AG04450 (cell line): Measurements from ENCODE around the gene RAB3IP. TPM values are rescaled to one million over a fixed set of nuclear protein-coding genes. Genes with fewer than 3 reads are reported as not detected.

ENCODE experiments used
- CTCF ChIA-PET: fragments of 300-600, 350-600 bp; formaldehyde crosslinking; extraction: SDS; loops from one replicate; lab custom pipeline; 2022; ENCODE audit warnings: antibody characterized with exemption, inconsistent platforms; lab: Charles Lee
- POLR2A ChIA-PET: fragments of 350-600 bp; formaldehyde crosslinking; extraction: SDS; loops from one replicate; lab custom pipeline; 2021; ENCODE audit warnings: antibody characterized with exemption, inconsistent platforms; lab: Yijun Ruan, JAX
- DNase-seq: peaks from one replicate; pipeline ENCODE4 v3.0.0-alpha.2; 2011; ENCODE audit warnings: low read depth, low spot score
- H3K27ac ChIP-seq: one replicate; pipeline ENCODE4 v1.5.1; 2012; ENCODE audit warnings: low read depth, low read length, control low read depth
- H3K27me3 ChIP-seq: one replicate; pipeline ENCODE4 v1.6.0; 2012; ENCODE audit warnings: low read length; ENCODE audit not compliant: control insufficient read depth, insufficient read depth
- H3K4me3 ChIP-seq: 2 replicates; pipeline ENCODE4 v1.5.1; 2011; ENCODE audit warnings: mild to moderate bottlenecking, low read depth, low read length, control low read depth
- H3K9me3 ChIP-seq: 2 replicates; pipeline ENCODE4 v1.5.1; 2012; ENCODE audit warnings: low read length; ENCODE audit not compliant: control insufficient read depth, insufficient read depth
- CTCF ChIP-seq: IDR thresholded peaks from 2 replicates; pipeline ENCODE4 v1.5.1; 2011; ENCODE audit warnings: low read depth, low read length, control low read depth, inconsistent platforms
- polyA plus RNA-seq: library from polyadenylated mRNA; depleted of rRNA; stranded (reverse); fragments of >200 nt; gene quantifications from 2 replicates; pipeline ENCODE4 v1.2.3, GENCODE V29; 2011

The RAB3IP gene
- polyA plus RNA-seq, 1 experiment, result 3.1 TPM

- POLR2A ChIA-PET, result no interaction called here
- TF ChIP-seq CTCF, result no peak
These were observed 72.3 kb downstream of the RAB3IP start for GRCh38 chr12:69810870-69811498.

GRCh38 chr12:69816082-69816481 lies 77.4 kb downstream of the RAB3IP start:
- no peak overlapping the region for H3K4me3 ChIP-seq
- no peaks in the 10 kb centered on the region for H3K9me3 ChIP-seq
- POLR2A ChIA-PET, result no interaction called here
- TF ChIP-seq CTCF, result no peak
- no peaks in the 10 kb centered on the region for H3K27me3 ChIP-seq
- CTCF ChIA-PET, result interaction anchor here (0.6 kb wide), 1 partner anchor 37 kb away, joined by 3 read pairs; no protein-coding TSS in a partner anchor
- no peak for DNase-seq
- no peak overlapping the region for H3K27ac ChIP-seq

More at GRCh38 chr12:69810870-69811498, 72.3 kb downstream of the RAB3IP start:
- H3K4me3 ChIP-seq, result no peak overlapping the region
- no peaks in the 10 kb centered on the region for H3K27me3 ChIP-seq
- CTCF ChIA-PET, result no interaction called here
- DNase-seq, result no peak
- H3K27ac ChIP-seq, result no peak overlapping the region
- H3K9me3 ChIP-seq, result peaks cover 9% of the 10 kb centered on the region; the same call in 1 of the 2 replicates

- H3K27me3 ChIP-seq, result no peaks in the 10 kb centered on the region
- H3K9me3 ChIP-seq, result no peaks in the 10 kb centered on the region
- ChIA-PET POLR2A (no interaction called here), CTCF (no interaction called here)
- DNase-seq, result no peak
- no peak overlapping the region for H3K27ac ChIP-seq
- H3K4me3 ChIP-seq, result no peak overlapping the region
- TF ChIP-seq CTCF, result no peak
These were observed 82.4 kb downstream of the RAB3IP start for GRCh38 chr12:69821032-69821455.

DNA sequence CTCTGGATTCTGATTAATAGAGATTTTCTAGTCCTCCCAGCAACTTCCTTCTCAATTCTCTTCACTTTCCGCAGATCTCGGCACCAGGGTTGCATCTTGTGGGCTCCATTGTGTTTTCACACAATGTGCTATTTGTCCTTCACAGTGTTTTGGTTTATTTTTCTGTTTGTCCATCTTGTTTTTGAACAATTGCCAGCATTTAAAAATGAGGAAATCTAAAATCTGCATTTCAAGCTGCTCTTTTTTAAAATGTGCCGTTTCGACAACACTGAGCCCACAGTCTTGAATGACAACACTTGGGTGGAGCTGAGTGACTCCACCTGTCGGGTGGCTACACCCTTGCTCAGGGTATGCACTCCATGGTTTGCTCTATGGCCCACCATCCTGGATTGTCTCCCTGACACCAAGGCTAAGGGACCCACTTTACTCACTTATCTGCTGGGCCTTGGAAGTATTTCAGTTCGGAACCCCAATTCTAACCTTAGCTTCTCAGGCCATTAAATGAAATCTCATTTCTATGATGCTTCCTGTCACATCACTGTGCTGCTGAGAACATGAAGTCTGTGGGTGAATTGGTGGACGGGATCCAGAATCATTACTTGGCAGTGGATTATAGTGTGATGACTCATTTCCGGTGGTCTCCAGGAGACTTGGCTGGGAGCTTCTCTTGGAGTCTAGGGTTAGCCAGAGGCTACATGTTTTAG lies 82.9 kb downstream of the RAB3IP start:
- ChIA-PET POLR2A (no interaction called here), CTCF (no interaction called here)
- no peak for TF ChIP-seq CTCF
- H3K4me3 ChIP-seq, result no peak overlapping the region
- H3K27ac ChIP-seq, result no peak overlapping the region
- DNase-seq, result peak; percentile 24
- no peaks in the 10 kb centered on the region for H3K27me3 ChIP-seq
- H3K9me3 ChIP-seq, result no peaks in the 10 kb centered on the region

DNA sequence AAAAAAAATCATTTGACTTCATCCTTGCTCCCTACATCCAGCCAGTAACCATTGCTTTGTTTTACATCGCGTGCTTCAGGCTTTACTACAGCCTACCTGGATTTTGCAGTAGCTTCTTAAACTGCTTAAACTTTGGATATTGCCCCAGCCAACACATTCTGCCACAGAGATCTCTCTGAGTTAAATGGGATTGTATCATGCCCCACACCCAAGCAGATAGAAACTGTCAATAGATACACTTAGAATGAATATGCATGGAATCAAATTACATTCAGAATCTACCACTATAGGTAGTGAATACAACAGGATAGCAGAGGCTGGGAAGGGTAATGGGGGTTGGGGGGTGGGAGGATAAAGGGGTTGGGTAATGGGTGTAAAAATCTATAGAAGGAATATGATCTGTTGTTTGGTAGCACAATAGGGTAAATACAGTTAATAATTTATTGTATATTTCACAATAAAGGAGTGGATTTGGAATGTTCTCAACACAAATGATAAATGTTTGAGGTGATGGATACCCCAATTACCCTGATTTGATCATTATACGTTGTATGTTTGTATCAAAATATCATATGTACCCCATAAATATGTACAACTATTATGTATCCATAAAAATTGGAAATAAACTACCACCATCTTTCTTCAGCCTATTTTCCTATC lies 83.7 kb downstream of the RAB3IP start:
- Histone ChIP-seq H3K27ac (no peak overlapping the region), H3K4me3 (no peak overlapping the region), H3K9me3 (no peaks in the 10 kb centered on the region), H3K27me3 (no peaks in the 10 kb centered on the region)
- DNase-seq, result no peak
- CTCF ChIA-PET, result no interaction called here
- TF ChIP-seq CTCF, result no peak
- POLR2A ChIA-PET, result interaction anchor here (0.6 kb wide), 1 partner anchor 231 kb away, joined by 3 read pairs; no protein-coding TSS in a partner anchor
